HG02981 (cell line): ENCODE results near the gene TRIOBP.

Experiments
- ATAC-seq: cut with Tn5 transposase; IDR thresholded peaks from one replicate; pipeline ENCODE4 v1.9.1; 2021; ENCODE audit warnings: mild to moderate bottlenecking, moderate library complexity; ENCODE audit not compliant: unreplicated experiment

Gene TRIOBP

GRCh38 chr22:37820350-37820749 lies 123.5 kb downstream of the TRIOBP start:
- no peak for ATAC-seq

- ATAC-seq: no peak
These were observed 125.4 kb downstream of the TRIOBP start for GRCh38 chr22:37822079-37822833.

DNA sequence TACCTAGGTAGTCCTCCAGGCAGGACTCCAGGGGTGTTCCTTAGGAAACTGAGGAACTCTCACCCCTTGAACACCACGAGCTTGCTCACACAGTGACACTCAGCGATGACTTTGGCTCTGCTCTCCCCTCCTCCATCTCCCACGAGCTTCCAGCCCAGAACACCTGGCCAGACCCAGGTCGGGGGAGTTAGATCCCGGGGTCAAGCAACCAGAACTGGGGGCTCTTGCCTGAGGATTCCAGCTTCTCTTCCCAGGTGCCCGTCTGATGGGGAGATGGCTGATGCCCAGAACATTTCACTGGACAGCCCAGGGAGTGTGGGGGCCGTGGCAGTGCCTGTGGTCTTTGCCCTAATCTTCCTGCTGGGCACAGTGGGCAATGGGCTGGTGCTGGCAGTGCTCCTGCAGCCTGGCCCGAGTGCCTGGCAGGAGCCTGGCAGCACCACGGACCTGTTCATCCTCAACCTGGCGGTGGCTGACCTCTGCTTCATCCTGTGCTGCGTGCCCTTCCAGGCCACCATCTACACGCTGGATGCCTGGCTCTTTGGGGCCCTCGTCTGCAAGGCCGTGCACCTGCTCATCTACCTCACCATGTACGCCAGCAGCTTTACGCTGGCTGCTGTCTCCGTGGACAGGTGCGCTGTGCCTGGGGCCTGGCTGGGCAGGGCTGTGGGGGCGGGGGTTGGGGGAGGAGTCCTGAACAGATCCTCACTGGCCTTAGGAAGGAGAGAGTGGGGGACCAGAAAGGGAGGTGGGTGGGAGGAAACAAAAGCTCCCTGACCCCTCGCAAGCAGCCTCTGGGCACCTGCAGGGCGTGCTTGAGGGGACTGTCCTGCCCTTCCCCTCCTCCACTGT lies 126.5 kb downstream of the TRIOBP start, which contains the start of gene GALR3:
Gene GALR3 (plus strand): TSS at position 249 of the 852 bp plus-strand sequence. CDS start 25 bp downstream, at position 274.
- no peak for ATAC-seq

GRCh38 chr22:37824674-37825641 lies 128.1 kb downstream of the TRIOBP start:
- ATAC-seq: no peak
